WTC11 (cell line): ENCODE data around the gene PDE6H. TPM values are rescaled to one million over a fixed set of nuclear protein-coding genes. Genes with fewer than 3 reads are reported as not detected.

ENCODE experiments used
- ATAC-seq: fragments of 200-7000 bp; cut with Tn5 transposase; 2 replicates; pipeline ENCODE4 v1.10.0; 2021; ENCODE audit warnings: mild to moderate bottlenecking, moderate library complexity
- CTCF ChIA-PET: fragments of 300-600 bp; sonication (Branson Sonifier 250); formaldehyde crosslinking; loops from one replicate; lab custom pipeline; 2021; ENCODE audit warnings: antibody characterized with exemption; lab: Charles Lee
- POLR2A ChIA-PET: fragments of 350-600 bp; sonication (Branson Sonifier 250); formaldehyde crosslinking; loops from one replicate; lab custom pipeline; 2021; ENCODE audit warnings: antibody characterized with exemption; lab: Charles Lee
- DNase-seq: peaks from one replicate; pipeline ENCODE4 v3.0.0; 2021; ENCODE audit warnings: low spot score
- H3K27ac Mint-ChIP-seq: 2 replicates; pipeline ENCODE4 v1.8.0; 2021; ENCODE audit warnings: mixed read lengths
- H3K27me3 Mint-ChIP-seq: 2 replicates; pipeline ENCODE4 v1.8.0; 2021; ENCODE audit warnings: low read depth, mild to moderate bottlenecking, moderate library complexity, mixed read lengths
- H3K36me3 Mint-ChIP-seq: 2 replicates; pipeline ENCODE4 v1.8.0; 2021; ENCODE audit warnings: mixed read lengths
- H3K4me1 Mint-ChIP-seq: 2 replicates; pipeline ENCODE4 v1.8.0; 2022; ENCODE audit warnings: mixed read lengths
- H3K4me3 Mint-ChIP-seq: 2 replicates; pipeline ENCODE4 v1.8.0; 2021; ENCODE audit warnings: mild to moderate bottlenecking, moderate library complexity, mixed read lengths
- H3K9me3 Mint-ChIP-seq: 2 replicates; pipeline ENCODE4 v1.8.0; 2021; ENCODE audit warnings: mixed read lengths
- FOXK1 ChIP-seq: sonication (generic); formaldehyde crosslinking; IDR thresholded peaks from 2 replicates; pipeline ENCODE4 v1.8.0; 2022; ENCODE audit warnings: mild to moderate bottlenecking, moderate library complexity, missing genetic modification reagents
- GABPB1 ChIP-seq: sonication (generic); formaldehyde crosslinking; IDR thresholded peaks from 2 replicates; pipeline ENCODE4 v1.8.1; 2023; ENCODE audit warnings: mild to moderate bottlenecking, missing genetic modification reagents
- JUN ChIP-seq: sonication (generic); formaldehyde crosslinking; IDR thresholded peaks from 2 replicates; pipeline ENCODE4 v1.8.0; 2023; ENCODE audit warnings: mild to moderate bottlenecking, missing genetic modification reagents
- NFE2L1 ChIP-seq: sonication (generic); formaldehyde crosslinking; IDR thresholded peaks from 2 replicates; pipeline ENCODE4 v1.8.1; 2023; ENCODE audit warnings: missing genetic modification reagents
- NR3C1 ChIP-seq: sonication (generic); formaldehyde crosslinking; conservative IDR thresholded peaks from 2 replicates; pipeline ENCODE4 v1.8.1; 2023; ENCODE audit warnings: low read depth, mild to moderate bottlenecking, missing genetic modification reagents
- SOX15 ChIP-seq: fragments of 250-450 bp; sonication (Bioruptor Pico); IDR thresholded peaks from 2 replicates; pipeline ENCODE4 v1.9.0; 2021; ENCODE audit warnings: mild to moderate bottlenecking
- SP1 ChIP-seq: sonication (generic); formaldehyde crosslinking; conservative IDR thresholded peaks from 2 replicates; pipeline ENCODE4 v1.8.1; 2022; ENCODE audit warnings: missing genetic modification reagents
- TCF7 ChIP-seq: sonication (generic); formaldehyde crosslinking; IDR thresholded peaks from 2 replicates; pipeline ENCODE4 v1.8.0; 2022; ENCODE audit warnings: mild to moderate bottlenecking, low read depth, missing genetic modification reagents, moderate library complexity
- TEAD1 ChIP-seq: sonication (generic); formaldehyde crosslinking; IDR thresholded peaks from 2 replicates; pipeline ENCODE4 v1.8.0; 2022; ENCODE audit warnings: mild to moderate bottlenecking, missing genetic modification reagents
- TEAD4 ChIP-seq: sonication (generic); formaldehyde crosslinking; IDR thresholded peaks from 2 replicates; pipeline ENCODE4 v1.8.0; 2022; ENCODE audit warnings: mild to moderate bottlenecking, missing genetic modification reagents
- ZNF219 ChIP-seq: sonication (generic); formaldehyde crosslinking; IDR thresholded peaks from 2 replicates; pipeline ENCODE4 v1.8.0; 2023; ENCODE audit warnings: missing genetic modification reagents, mild to moderate bottlenecking, borderline replicate concordance
- ZNF423 ChIP-seq: fragments of 250-450 bp; sonication (Bioruptor Pico); IDR thresholded peaks from 2 replicates; pipeline ENCODE4 v2.1.2; 2022; ENCODE audit warnings: mild to moderate bottlenecking, moderate library complexity
- ZNF671 ChIP-seq: fragments of 250-450 bp; sonication (Bioruptor Pico); IDR thresholded peaks from 2 replicates; pipeline ENCODE4 v1.8.0; 2021; ENCODE audit warnings: mild to moderate bottlenecking
- total RNA-seq: library from RNA; stranded (reverse); gene quantifications from 3 replicates; pipeline ENCODE4 v1.2.3, GENCODE V29; 2021
- TF ChIP-seq, protein P1 (sequence below): sonication (generic); formaldehyde crosslinking; IDR thresholded peaks from 2 replicates; pipeline ENCODE4 v1.8.0; 2022; ENCODE audit warnings: mild to moderate bottlenecking, missing genetic modification reagents
- TF ChIP-seq, protein P2 (sequence below): sonication (generic); formaldehyde crosslinking; IDR thresholded peaks from 2 replicates; pipeline ENCODE4 v1.8.1; 2022; ENCODE audit warnings: mild to moderate bottlenecking, moderate library complexity, missing genetic modification reagents
- TF ChIP-seq, protein P3 (sequence below): sonication (generic); formaldehyde crosslinking; conservative IDR thresholded peaks from 2 replicates; pipeline ENCODE4 v1.8.1; 2022; ENCODE audit warnings: mild to moderate bottlenecking, missing genetic modification reagents
- TF ChIP-seq, protein P4 (sequence below): sonication (generic); formaldehyde crosslinking; conservative IDR thresholded peaks from 2 replicates; pipeline ENCODE4 v1.8.1; 2023; ENCODE audit warnings: mild to moderate bottlenecking, low read depth, missing genetic modification reagents, moderate library complexity
- TF ChIP-seq, protein P5 (sequence below): sonication (generic); formaldehyde crosslinking; IDR thresholded peaks from 2 replicates; pipeline ENCODE4 v1.8.0; 2022; ENCODE audit warnings: mild to moderate bottlenecking, missing genetic modification reagents
- TF ChIP-seq, protein P6 (sequence below): fragments of 250-450 bp; sonication (Bioruptor Pico); IDR thresholded peaks from 2 replicates; pipeline ENCODE4 v1.9.0; 2021; ENCODE audit warnings: mild to moderate bottlenecking
- TF ChIP-seq, protein P7 (sequence below): sonication (generic); formaldehyde crosslinking; IDR thresholded peaks from 2 replicates; pipeline ENCODE4 v1.8.0; 2022; ENCODE audit warnings: mild to moderate bottlenecking, missing genetic modification reagents

PDE6H gene
- total RNA-seq, 1 experiment from 2014 or later: not detected

DNA sequence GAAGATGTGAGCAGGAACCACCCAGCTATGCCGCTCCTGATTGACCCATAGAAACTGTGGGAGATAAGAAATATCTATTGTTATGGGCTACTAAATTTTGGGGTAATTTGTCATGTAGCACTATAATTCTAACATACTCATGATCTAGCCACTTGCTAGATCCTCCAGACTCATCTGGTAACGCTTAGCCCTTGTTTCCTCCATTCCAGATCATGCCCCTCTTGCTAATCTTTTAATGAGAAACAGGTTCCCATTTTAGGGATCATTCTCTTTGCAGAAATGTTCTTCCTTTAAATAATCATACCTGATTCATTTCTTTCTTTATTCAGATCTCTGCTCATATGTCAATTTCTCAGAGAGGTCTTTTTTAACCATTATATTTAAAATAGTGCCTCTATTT is 7.6 kb upstream of the PDE6H start:
- DNase-seq: no peak
- no peak for ATAC-seq
- POLR2A ChIA-PET: interaction anchor here (0.5 kb wide), 1 partner anchor 122 kb away, joined by 3 read pairs; no protein-coding TSS in a partner anchor
- H3K27ac Mint-ChIP-seq: no peak overlapping the region
- H3K4me1 Mint-ChIP-seq: peaks cover 11% of the 10 kb centered on the region
- H3K27me3 Mint-ChIP-seq: no peaks in the 10 kb centered on the region
- no peak overlapping the region for H3K4me3 Mint-ChIP-seq
- TF ChIP-seq TEAD4 (CRISPR knock-in tag): no peak
- no peak for TF ChIP-seq ZNF423 (CRISPR knock-in tag)
- no peak for TF ChIP-seq JUN (CRISPR knock-in tag)
- TF ChIP-seq NR3C1 (CRISPR knock-in tag): no peak
- TF ChIP-seq FOXK1: no peak
- TF ChIP-seq SP1: no peak
- no peak for TF ChIP-seq TCF7 (CRISPR knock-in tag)
- TF ChIP-seq ZNF671: no peak
- TF ChIP-seq, protein P1, sequence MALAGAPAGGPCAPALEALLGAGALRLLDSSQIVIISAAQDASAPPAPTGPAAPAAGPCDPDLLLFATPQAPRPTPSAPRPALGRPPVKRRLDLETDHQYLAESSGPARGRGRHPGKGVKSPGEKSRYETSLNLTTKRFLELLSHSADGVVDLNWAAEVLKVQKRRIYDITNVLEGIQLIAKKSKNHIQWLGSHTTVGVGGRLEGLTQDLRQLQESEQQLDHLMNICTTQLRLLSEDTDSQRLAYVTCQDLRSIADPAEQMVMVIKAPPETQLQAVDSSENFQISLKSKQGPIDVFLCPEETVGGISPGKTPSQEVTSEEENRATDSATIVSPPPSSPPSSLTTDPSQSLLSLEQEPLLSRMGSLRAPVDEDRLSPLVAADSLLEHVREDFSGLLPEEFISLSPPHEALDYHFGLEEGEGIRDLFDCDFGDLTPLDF: no peak
- TF ChIP-seq, protein P2, sequence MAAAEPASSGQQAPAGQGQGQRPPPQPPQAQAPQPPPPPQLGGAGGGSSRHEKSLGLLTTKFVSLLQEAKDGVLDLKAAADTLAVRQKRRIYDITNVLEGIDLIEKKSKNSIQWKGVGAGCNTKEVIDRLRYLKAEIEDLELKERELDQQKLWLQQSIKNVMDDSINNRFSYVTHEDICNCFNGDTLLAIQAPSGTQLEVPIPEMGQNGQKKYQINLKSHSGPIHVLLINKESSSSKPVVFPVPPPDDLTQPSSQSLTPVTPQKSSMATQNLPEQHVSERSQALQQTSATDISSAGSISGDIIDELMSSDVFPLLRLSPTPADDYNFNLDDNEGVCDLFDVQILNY (CRISPR knock-in tag): no peak
- no peak for TF ChIP-seq TEAD1 (CRISPR knock-in tag)
- TF ChIP-seq, protein P3, sequence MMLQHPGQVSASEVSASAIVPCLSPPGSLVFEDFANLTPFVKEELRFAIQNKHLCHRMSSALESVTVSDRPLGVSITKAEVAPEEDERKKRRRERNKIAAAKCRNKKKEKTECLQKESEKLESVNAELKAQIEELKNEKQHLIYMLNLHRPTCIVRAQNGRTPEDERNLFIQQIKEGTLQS (CRISPR knock-in tag): no peak
- TF ChIP-seq, protein P4, sequence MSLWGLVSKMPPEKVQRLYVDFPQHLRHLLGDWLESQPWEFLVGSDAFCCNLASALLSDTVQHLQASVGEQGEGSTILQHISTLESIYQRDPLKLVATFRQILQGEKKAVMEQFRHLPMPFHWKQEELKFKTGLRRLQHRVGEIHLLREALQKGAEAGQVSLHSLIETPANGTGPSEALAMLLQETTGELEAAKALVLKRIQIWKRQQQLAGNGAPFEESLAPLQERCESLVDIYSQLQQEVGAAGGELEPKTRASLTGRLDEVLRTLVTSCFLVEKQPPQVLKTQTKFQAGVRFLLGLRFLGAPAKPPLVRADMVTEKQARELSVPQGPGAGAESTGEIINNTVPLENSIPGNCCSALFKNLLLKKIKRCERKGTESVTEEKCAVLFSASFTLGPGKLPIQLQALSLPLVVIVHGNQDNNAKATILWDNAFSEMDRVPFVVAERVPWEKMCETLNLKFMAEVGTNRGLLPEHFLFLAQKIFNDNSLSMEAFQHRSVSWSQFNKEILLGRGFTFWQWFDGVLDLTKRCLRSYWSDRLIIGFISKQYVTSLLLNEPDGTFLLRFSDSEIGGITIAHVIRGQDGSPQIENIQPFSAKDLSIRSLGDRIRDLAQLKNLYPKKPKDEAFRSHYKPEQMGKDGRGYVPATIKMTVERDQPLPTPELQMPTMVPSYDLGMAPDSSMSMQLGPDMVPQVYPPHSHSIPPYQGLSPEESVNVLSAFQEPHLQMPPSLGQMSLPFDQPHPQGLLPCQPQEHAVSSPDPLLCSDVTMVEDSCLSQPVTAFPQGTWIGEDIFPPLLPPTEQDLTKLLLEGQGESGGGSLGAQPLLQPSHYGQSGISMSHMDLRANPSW (CRISPR knock-in tag): no peak
- TF ChIP-seq NFE2L1: no peak
- no peaks in the 10 kb centered on the region for H3K36me3 Mint-ChIP-seq
- H3K9me3 Mint-ChIP-seq: no peaks in the 10 kb centered on the region
- CTCF ChIA-PET: no interaction called here

DNA sequence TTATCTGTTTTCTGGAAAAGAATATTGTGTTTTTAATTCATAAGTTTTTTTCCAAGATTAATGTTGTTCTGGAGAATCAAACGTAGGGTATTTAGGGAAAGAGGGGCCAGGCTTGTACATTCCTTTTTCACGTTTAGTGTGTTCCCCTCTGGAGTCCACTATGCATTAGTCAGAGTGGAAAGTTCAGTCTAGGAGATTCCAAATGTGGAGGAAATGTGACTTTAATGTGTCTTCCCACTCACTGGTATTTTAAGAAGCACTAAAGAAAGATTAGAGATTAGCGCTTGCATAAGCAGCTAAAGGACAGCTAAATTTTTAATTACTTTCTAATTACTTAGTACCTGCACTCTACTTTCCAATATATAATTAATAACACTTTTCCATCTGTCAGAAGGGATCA is 4.4 kb upstream of the PDE6H start:
- no peak for TF ChIP-seq ZNF219 (CRISPR knock-in tag)
- TF ChIP-seq SOX15 (CRISPR knock-in tag): no peak
- TF ChIP-seq GABPB1 (CRISPR knock-in tag): no peak
- TF ChIP-seq TEAD1 (CRISPR knock-in tag): no peak
- TF ChIP-seq, protein P1: no peak
- TF ChIP-seq, protein P5, sequence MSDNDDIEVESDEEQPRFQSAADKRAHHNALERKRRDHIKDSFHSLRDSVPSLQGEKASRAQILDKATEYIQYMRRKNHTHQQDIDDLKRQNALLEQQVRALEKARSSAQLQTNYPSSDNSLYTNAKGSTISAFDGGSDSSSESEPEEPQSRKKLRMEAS (CRISPR knock-in tag): no peak
- TF ChIP-seq, protein P6, sequence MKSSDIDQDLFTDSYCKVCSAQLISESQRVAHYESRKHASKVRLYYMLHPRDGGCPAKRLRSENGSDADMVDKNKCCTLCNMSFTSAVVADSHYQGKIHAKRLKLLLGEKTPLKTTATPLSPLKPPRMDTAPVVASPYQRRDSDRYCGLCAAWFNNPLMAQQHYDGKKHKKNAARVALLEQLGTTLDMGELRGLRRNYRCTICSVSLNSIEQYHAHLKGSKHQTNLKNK (CRISPR knock-in tag): no peak
- TF ChIP-seq, protein P7, sequence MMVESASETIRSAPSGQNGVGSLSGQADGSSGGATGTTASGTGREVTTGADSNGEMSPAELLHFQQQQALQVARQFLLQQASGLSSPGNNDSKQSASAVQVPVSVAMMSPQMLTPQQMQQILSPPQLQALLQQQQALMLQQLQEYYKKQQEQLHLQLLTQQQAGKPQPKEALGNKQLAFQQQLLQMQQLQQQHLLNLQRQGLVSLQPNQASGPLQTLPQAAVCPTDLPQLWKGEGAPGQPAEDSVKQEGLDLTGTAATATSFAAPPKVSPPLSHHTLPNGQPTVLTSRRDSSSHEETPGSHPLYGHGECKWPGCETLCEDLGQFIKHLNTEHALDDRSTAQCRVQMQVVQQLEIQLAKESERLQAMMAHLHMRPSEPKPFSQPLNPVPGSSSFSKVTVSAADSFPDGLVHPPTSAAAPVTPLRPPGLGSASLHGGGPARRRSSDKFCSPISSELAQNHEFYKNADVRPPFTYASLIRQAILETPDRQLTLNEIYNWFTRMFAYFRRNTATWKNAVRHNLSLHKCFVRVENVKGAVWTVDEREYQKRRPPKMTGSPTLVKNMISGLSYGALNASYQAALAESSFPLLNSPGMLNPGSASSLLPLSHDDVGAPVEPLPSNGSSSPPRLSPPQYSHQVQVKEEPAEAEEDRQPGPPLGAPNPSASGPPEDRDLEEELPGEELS: no peak
- no peak for DNase-seq
- Mint-ChIP-seq H3K27ac (no peak overlapping the region), H3K36me3 (no peaks in the 10 kb centered on the region), H3K4me3 (no peak overlapping the region), H3K27me3 (no peaks in the 10 kb centered on the region), H3K4me1 (no peaks in the 10 kb centered on the region), H3K9me3 (no peaks in the 10 kb centered on the region)
- ChIA-PET POLR2A (no interaction called here), CTCF (interaction anchor here (0.9 kb wide), 1 partner anchor 30 kb away, joined by 3 read pairs; the partner anchor contains the start of gene ERP27)
- no peak for ATAC-seq
